ENCODE results near the gene SCN5A.

DNA sequence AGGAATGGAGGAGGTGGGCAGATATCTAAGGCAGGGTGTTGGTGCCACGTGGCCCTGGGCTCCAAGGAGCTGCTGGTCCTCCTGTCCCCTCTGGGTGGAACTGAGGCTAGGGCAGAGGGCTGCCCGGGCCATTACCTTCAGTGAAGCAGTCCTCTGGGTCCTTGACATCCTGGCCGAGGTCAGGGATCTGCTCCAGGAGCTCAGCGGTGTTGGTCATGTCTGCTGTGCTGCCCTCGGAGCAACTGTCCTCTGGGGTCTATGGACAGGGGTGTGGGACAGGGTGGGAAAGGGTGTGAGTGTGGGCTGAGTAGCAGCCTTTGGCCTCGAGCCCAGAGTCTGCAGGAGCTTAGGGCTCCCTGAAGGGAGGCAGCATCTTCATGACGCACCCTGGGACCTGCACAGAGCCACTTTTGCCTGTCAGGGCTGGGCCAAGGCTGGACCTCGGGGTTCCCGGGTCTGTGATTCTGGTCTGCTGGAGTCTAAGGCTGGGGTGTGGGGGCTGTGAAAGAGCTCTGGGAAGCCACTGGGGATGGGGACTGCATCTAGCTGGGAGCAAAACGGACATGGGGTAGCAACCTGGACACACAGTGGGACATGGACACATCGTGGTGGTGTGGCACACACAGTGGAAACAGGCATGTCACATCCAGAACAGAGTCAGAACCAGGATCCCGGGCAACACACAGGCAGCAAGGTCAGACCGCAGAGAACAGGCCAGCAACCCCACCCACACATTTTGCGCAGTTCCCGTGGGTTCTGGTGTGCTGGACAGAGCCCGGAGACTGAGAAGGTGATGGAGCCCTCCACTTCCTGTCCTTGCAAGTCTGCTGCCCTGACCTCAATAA lies 72.7 kb downstream of the SCN5A start:
- TF ChIP-seq, protein P1, sequence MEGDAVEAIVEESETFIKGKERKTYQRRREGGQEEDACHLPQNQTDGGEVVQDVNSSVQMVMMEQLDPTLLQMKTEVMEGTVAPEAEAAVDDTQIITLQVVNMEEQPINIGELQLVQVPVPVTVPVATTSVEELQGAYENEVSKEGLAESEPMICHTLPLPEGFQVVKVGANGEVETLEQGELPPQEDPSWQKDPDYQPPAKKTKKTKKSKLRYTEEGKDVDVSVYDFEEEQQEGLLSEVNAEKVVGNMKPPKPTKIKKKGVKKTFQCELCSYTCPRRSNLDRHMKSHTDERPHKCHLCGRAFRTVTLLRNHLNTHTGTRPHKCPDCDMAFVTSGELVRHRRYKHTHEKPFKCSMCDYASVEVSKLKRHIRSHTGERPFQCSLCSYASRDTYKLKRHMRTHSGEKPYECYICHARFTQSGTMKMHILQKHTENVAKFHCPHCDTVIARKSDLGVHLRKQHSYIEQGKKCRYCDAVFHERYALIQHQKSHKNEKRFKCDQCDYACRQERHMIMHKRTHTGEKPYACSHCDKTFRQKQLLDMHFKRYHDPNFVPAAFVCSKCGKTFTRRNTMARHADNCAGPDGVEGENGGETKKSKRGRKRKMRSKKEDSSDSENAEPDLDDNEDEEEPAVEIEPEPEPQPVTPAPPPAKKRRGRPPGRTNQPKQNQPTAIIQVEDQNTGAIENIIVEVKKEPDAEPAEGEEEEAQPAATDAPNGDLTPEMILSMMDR (IDR thresholded peaks at IDR 0.05): no peak
- TF ChIP-seq, protein P2, sequence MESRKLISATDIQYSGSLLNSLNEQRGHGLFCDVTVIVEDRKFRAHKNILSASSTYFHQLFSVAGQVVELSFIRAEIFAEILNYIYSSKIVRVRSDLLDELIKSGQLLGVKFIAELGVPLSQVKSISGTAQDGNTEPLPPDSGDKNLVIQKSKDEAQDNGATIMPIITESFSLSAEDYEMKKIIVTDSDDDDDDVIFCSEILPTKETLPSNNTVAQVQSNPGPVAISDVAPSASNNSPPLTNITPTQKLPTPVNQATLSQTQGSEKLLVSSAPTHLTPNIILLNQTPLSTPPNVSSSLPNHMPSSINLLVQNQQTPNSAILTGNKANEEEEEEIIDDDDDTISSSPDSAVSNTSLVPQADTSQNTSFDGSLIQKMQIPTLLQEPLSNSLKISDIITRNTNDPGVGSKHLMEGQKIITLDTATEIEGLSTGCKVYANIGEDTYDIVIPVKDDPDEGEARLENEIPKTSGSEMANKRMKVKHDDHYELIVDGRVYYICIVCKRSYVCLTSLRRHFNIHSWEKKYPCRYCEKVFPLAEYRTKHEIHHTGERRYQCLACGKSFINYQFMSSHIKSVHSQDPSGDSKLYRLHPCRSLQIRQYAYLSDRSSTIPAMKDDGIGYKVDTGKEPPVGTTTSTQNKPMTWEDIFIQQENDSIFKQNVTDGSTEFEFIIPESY (IDR thresholded peaks at IDR 0.05; ENCODE audit: borderline replicate concordance, low read depth): no peak
- no peak for TF ChIP-seq SMC3 (IDR thresholded peaks at IDR 0.05; ENCODE audit: low read depth, low read length)

Measured in SK-N-SH (cell line).